Colon (tissue), 2 donors: ENCODE measurements around the gene PTGS1.
"Not testable (repeated sequence)": the region's sequence is repeated elsewhere in the genome, so short reads cannot be mapped to it uniquely, and the experiment has no call there.

Source experiments
- FAIRE-seq: peaks from 2 replicates; lab custom pipeline; 2012; peaks lifted over from hg19 to GRCh38; lab: Jason Lieb, UNC
- donor health status: control.
- donor health status: control.

Gene PTGS1

GRCh38 chr9:122347348-122348287 lies 23.2 kb upstream of the PTGS1 start:
- FAIRE-seq: no peak

GRCh38 chr9:122348288-122348777 lies 22.5 kb upstream of the PTGS1 start:
- no peak for FAIRE-seq

- no peak for FAIRE-seq
These were observed 22.0 kb upstream of the PTGS1 start for GRCh38 chr9:122348791-122349190.

GRCh38 chr9:122349201-122349600 lies 21.6 kb upstream of the PTGS1 start:
- FAIRE-seq: no peak

- FAIRE-seq: no peak
These were observed 20.1 kb upstream of the PTGS1 start for GRCh38 chr9:122350577-122351355.

GRCh38 chr9:122354536-122355199 lies 16.2 kb upstream of the PTGS1 start:
- no peak for FAIRE-seq

GRCh38 chr9:122355336-122355875 lies 15.4 kb upstream of the PTGS1 start:
- FAIRE-seq: no peak

GRCh38 chr9:122356627-122357026 lies 14.2 kb upstream of the PTGS1 start:
- FAIRE-seq: no peak

- no peak for FAIRE-seq
These were observed 9.9 kb upstream of the PTGS1 start for GRCh38 chr9:122360891-122361290.

GRCh38 chr9:122363131-122363530 lies 7.7 kb upstream of the PTGS1 start:
- FAIRE-seq: not testable (repeated sequence)

- no peak for FAIRE-seq
These were observed 6.6 kb upstream of the PTGS1 start for GRCh38 chr9:122364117-122364782.

- no peak for FAIRE-seq
These were observed 6.1 kb upstream of the PTGS1 start for GRCh38 chr9:122364783-122365150.

- FAIRE-seq: no peak
These were observed 4.7 kb upstream of the PTGS1 start for GRCh38 chr9:122366074-122366660.

- no peak for FAIRE-seq
These were observed 3.8 kb upstream of the PTGS1 start for GRCh38 chr9:122367065-122367464.

GRCh38 chr9:122367774-122368460 lies 2.9 kb upstream of the PTGS1 start:
- FAIRE-seq: no peak

GRCh38 chr9:122368642-122369041 lies 2.2 kb upstream of the PTGS1 start:
- FAIRE-seq: no peak

- no peak for FAIRE-seq
These were observed 521 bp upstream of the PTGS1 start for GRCh38 chr9:122370303-122370702.

- FAIRE-seq: no peak
These were observed 1.0 kb downstream of the PTGS1 start for GRCh38 chr9:122371846-122372245.

GRCh38 chr9:122372856-122373845 lies 2.3 kb downstream of the PTGS1 start:
- no peak for FAIRE-seq
